GM23338 (cell line): Measurements from ENCODE around the gene COG7.
"Not testable (repeated sequence)": the region's sequence is repeated elsewhere in the genome, so short reads cannot be mapped to it uniquely, and the experiment has no call there.

Source experiments
- CREB1 ChIP-seq: fragments of 250-450 bp; sonication (Bioruptor Pico); IDR thresholded peaks from 2 replicates; pipeline ENCODE4 v1.5.0; 2020; ENCODE audit warnings: low read depth, mild to moderate bottlenecking, moderate library complexity
- CTCF ChIP-seq, 2 experiments: fragments of 200-600 bp in 1 of 2; sonication (generic) in 1 of 2; conservative IDR thresholded peaks; 2 replicates each; pipeline versions ENCODE4 v1.5.1 to v1.6.1; 2016 to 2017; ENCODE audit warnings: antibody characterized with exemption in 2 of 2, low read depth in 2 of 2, mild to moderate bottlenecking in 2 of 2, moderate library complexity in 1 of 2
- EZH2 ChIP-seq: fragments of 200-600 bp; sonication (generic); IDR thresholded peaks from one replicate; pipeline ENCODE4 v1.8.0; 2017; ENCODE audit warnings: antibody characterized with exemption, mild to moderate bottlenecking, low read depth; ENCODE audit not compliant: unreplicated experiment
- EZH2phosphoT487 ChIP-seq: fragments of 200-600 bp; sonication (generic); IDR thresholded peaks from one replicate; pipeline ENCODE4 v1.8.1; 2018; ENCODE audit warnings: antibody characterized with exemption; ENCODE audit not compliant: unreplicated experiment
- JUNB ChIP-seq: IDR thresholded peaks from one replicate; pipeline ENCODE4 v1.6.1; 2016; ENCODE audit warnings: antibody characterized with exemption; ENCODE audit not compliant: unreplicated experiment
- NANOG ChIP-seq: IDR thresholded peaks from 2 replicates; pipeline ENCODE4 v1.6.1; 2016; ENCODE audit warnings: antibody characterized with exemption, borderline replicate concordance
- POLR2AphosphoS5 ChIP-seq: IDR thresholded peaks from 2 replicates; pipeline ENCODE4 v1.6.1; 2016; ENCODE audit warnings: antibody characterized with exemption, low read depth
- REST ChIP-seq: IDR thresholded peaks from one replicate; pipeline ENCODE4 v1.6.1; 2018; ENCODE audit warnings: antibody characterized with exemption; ENCODE audit not compliant: unreplicated experiment

GRCh38 chr16:23381702-23382101 is 71.3 kb downstream of the COG7 start:
- not testable (repeated sequence) for TF ChIP-seq CTCF (conservative IDR thresholded peaks at IDR 0.05; ENCODE audit: low read depth in 2 of 2); POLR2AphosphoS5; EZH2; JUNB; EZH2phosphoT487; CREB1; REST; NANOG
